Measurements from ENCODE around the gene HDAC8. TPM values are rescaled to one million over a fixed set of nuclear protein-coding genes. Genes with fewer than 3 reads are reported as not detected.
A peak's percentile ranks its signal among the peaks of the same experiment; 100 is the strongest.

The HDAC8 gene
- total RNA-seq: 27.0 TPM
- long read RNA-seq, transcript HDAC8-207 (11 exons, 2,110 nt): major isoform, 6 of 14 reads
- long read RNA-seq, partial matches to known transcripts: 0 of 14 reads
- long read RNA-seq, other reads (novel, unspliced or antisense): 2 of 14 reads

DNA sequence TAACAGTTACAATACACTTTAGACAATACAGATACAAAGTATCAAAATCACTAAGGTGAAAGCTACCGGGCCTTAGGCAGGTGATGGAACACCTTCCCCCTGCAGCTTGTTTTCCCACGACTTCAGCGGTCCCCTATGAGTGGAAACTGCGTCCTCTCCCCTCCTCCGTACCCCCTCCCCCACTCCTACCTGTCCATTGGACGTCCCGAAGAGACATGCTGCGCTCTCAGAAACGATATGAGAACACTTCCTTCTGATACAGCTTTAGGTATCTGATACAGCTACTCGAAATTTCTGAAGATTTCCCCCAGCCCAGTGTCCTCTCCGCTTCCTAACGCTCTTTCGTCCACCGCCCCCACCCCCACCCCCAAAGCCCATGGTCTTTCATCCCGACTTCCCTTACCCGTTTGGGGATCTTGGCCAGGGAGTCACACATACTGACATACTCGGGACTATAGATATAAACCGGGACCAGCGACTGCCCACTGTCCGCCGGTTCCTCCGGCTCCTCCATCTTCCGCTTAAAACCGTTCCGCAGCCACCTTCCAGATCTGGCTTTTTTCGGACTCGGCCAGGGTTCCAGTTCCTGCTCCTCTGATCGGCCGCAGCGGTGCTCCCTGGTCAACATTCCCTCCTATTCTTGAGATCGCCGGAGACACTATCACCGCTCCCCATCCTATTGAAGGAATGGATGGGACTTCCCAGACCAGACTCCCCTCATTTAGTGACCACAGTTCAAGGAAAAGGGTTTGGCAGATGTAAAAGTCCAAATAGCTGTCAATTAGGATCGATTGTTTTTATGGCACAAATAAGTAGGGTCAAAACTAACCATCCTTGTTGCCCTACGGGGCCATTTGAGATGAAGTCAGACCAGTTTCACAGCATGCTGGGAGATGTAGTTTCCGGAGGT is at the start of gene HDAC8:
Gene HDAC8, minus strand, starts transcription at position 596 of the 910 bp plus-strand sequence. Its CDS starts 82 bp downstream, at position 514.
- peak within 1 kb of the TSS; percentile 78 for H3K27ac ChIP-seq
- no peaks in the 10 kb centered on the region for H3K9me3 ChIP-seq
- ATAC-seq: peak; percentile 95
- TF ChIP-seq, protein P1, sequence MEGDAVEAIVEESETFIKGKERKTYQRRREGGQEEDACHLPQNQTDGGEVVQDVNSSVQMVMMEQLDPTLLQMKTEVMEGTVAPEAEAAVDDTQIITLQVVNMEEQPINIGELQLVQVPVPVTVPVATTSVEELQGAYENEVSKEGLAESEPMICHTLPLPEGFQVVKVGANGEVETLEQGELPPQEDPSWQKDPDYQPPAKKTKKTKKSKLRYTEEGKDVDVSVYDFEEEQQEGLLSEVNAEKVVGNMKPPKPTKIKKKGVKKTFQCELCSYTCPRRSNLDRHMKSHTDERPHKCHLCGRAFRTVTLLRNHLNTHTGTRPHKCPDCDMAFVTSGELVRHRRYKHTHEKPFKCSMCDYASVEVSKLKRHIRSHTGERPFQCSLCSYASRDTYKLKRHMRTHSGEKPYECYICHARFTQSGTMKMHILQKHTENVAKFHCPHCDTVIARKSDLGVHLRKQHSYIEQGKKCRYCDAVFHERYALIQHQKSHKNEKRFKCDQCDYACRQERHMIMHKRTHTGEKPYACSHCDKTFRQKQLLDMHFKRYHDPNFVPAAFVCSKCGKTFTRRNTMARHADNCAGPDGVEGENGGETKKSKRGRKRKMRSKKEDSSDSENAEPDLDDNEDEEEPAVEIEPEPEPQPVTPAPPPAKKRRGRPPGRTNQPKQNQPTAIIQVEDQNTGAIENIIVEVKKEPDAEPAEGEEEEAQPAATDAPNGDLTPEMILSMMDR (IDR thresholded peaks at IDR 0.05): no peak
- peaks cover 6% of the 10 kb centered on the region for H3K36me3 ChIP-seq
- peak within 1 kb of the TSS; percentile 64 for H3K4me3 ChIP-seq
- no peaks in the 10 kb centered on the region for H3K4me1 ChIP-seq
- no peaks in the 10 kb centered on the region for H3K27me3 ChIP-seq
- intact Hi-C loops (cut with DNase I): no loop called here
- peak; percentile 80 for DNase-seq

DNA sequence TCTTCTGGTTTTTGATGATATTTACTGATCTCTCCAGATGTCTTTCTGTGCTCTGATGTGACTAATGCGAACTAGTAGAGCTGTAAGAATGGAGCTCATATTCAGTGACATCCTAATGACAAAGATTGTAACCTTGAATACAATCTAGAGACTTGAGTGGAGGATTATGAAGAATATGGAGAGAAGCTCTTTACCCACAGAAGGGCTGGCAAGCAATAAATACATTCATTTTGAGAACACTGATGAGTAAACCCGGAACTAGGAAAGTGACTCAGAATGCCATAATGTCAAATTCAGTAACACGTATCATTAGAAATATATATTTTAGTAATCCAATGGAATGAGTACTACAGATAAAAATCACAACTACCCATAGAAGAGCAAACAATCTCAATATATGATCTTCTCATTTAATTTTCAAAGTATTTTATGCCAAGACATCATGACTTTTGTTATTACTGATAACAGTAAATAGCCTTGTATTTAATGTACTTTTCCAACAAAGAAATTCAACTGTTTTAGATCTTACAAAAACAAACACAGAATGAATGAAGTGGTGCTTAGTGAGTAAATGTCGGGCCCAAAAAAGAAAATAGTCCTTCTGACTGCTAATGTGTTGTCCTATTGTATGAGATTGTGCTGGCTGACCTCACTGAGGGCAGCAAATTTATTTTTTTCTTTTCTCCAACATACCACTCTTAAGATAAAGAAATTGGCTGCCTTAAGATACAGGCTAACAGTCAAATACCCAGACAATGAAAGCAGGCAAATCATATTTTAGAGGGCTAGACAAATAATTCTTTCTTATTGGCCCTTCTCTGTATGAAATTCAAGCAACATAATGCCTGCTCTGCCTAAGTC is 49.2 kb upstream of the HDAC8 start:
- TF ChIP-seq, protein P1 (IDR thresholded peaks at IDR 0.05): no peak
- no peaks in the 10 kb centered on the region for H3K4me1 ChIP-seq
- H3K4me3 ChIP-seq: no peak overlapping the region
- no peak overlapping the region for H3K27ac ChIP-seq
- no peaks in the 10 kb centered on the region for H3K27me3 ChIP-seq
- H3K9me3 ChIP-seq: no peaks in the 10 kb centered on the region
- DNase-seq (no peak), ATAC-seq (no peak)
- intact Hi-C loops (cut with DNase I): no loop called here
- no peaks in the 10 kb centered on the region for H3K36me3 ChIP-seq

DNA sequence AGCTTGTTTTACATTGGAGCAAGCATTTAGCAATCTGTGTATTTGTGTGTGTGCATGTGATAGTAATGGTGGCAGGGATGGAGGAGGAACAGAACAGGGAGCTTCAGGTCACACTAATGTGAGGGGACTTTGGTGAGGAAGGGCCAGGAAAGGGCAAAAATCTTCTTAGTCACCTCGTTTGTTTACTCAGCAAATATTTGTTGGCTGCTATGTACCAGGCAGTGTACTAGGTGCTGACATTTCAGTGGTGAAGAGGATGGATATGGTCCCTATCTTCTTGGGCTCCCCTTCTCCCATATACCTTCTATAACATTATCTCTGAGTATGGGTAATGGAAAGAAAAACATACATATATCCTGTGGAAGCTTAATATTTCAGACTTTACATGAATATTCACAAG is 48.5 kb upstream of the HDAC8 start:
- H3K4me1 ChIP-seq: no peaks in the 10 kb centered on the region
- H3K27ac ChIP-seq: no peak overlapping the region
- H3K4me3 ChIP-seq: no peak overlapping the region
- no peaks in the 10 kb centered on the region for H3K27me3 ChIP-seq
- TF ChIP-seq, protein P1 (IDR thresholded peaks at IDR 0.05): no peak
- H3K9me3 ChIP-seq: no peaks in the 10 kb centered on the region
- no peaks in the 10 kb centered on the region for H3K36me3 ChIP-seq
- DNase-seq (no peak), ATAC-seq (no peak)
- intact Hi-C loops (cut with DNase I): no loop called here

DNA sequence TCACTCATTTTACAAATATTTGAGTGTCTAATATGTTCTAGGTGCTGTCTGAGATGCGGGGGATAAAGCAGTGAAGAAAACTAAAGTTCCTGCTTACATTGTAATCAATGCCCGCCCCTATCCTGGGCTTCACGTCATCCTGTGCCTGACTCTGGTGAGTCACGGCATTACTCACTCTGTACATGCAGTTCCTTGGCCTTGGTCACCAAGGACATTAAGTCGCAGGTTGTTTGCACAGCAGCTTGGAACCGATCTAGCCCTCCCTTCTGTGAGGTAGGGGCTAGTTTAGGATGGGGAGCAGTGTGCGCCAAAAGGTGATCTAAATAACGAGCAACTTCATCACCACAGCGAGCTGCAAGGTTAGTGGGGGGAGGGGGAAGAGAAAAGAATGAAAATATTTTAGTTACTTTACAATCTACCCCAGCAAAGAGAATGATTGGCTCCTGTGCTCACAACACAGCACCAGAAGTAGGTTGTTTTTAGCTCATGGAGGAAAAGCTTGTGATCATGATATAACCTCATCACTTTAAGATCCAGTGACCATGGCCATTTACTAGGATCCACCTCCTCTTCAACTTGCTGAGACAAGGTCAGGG is 48.0 kb upstream of the HDAC8 start:
- Histone ChIP-seq H3K27me3 (no peaks in the 10 kb centered on the region), H3K4me1 (no peaks in the 10 kb centered on the region), H3K9me3 (no peaks in the 10 kb centered on the region), H3K27ac (no peak overlapping the region), H3K4me3 (no peak overlapping the region), H3K36me3 (no peaks in the 10 kb centered on the region)
- TF ChIP-seq, protein P1 (IDR thresholded peaks at IDR 0.05): no peak
- ATAC-seq: peak; percentile 62
- no peak for DNase-seq
- intact Hi-C loops (cut with DNase I): no loop called here

DNA sequence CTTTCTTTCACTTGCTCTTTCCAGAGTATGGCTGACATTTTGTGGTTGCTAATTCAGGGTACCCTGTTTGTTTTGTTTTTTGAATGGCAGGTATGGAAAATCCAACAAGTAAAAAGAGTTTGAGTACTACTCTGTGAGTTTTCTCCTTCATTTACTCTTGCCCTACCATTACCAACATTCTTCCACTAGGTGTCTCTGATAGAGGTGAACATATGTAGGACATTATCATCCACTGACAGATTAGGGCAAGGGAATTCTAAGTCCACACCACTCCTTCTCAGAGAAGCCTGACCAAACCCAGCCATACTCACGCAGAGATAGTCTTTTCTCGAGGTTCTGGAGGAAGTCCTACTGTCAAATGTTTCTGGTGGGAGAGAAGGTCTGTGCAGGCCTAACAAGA is 36.7 kb upstream of the HDAC8 start:
- no peak overlapping the region for H3K4me3 ChIP-seq
- H3K27me3 ChIP-seq: no peaks in the 10 kb centered on the region
- ATAC-seq (no peak), DNase-seq (no peak)
- intact Hi-C loops (cut with DNase I): no loop called here
- no peaks in the 10 kb centered on the region for H3K4me1 ChIP-seq
- no peaks in the 10 kb centered on the region for H3K9me3 ChIP-seq
- TF ChIP-seq, protein P1 (IDR thresholded peaks at IDR 0.05): no peak
- no peak overlapping the region for H3K27ac ChIP-seq
- H3K36me3 ChIP-seq: no peaks in the 10 kb centered on the region

Measured in upper lobe of right lung (tissue), 1 donor.